Ishikawa (cell line): ENCODE results near the gene PLXNB1.

Source experiments
- CEBPB ChIP-seq: IDR thresholded peaks from 2 replicates; pipeline ENCODE4 v1.6.1; 2012
- MAX ChIP-seq: IDR thresholded peaks from 2 replicates; pipeline ENCODE4 v1.6.1; 2012
- RAD21 ChIP-seq: IDR thresholded peaks from 2 replicates; pipeline ENCODE4 v1.6.1; 2012; ENCODE audit warnings: low read depth
- USF1 ChIP-seq: IDR thresholded peaks from 2 replicates; pipeline ENCODE4 v1.6.1; 2012
- YY1 ChIP-seq: IDR thresholded peaks from 2 replicates; pipeline ENCODE4 v1.6.1; 2012; ENCODE audit warnings: low read depth

- no peak; the same call in 1 of the 2 replicates for TF ChIP-seq RAD21
- no peak for TF ChIP-seq USF1
- peak; percentile 95 for TF ChIP-seq CEBPB
- no peak for TF ChIP-seq YY1
- TF ChIP-seq MAX, result peak; percentile 55; the same call in 1 of the 2 replicates
Measured at GRCh38 chr3:48429960-48430707, at the start of gene PLXNB1.
